UCSD-AML1 (cell line): ENCODE measurements around the gene RPE65.
"Not testable (repeated sequence)": the region's sequence is repeated elsewhere in the genome, so short reads cannot be mapped to it uniquely, and the experiment has no call there.

Experiments used
- DNase-seq: peaks from one replicate; lab custom pipeline; 2025; ENCODE audit not compliant: unreplicated experiment; lab: John Stamatoyannopoulos, UW

The RPE65 gene

DNA sequence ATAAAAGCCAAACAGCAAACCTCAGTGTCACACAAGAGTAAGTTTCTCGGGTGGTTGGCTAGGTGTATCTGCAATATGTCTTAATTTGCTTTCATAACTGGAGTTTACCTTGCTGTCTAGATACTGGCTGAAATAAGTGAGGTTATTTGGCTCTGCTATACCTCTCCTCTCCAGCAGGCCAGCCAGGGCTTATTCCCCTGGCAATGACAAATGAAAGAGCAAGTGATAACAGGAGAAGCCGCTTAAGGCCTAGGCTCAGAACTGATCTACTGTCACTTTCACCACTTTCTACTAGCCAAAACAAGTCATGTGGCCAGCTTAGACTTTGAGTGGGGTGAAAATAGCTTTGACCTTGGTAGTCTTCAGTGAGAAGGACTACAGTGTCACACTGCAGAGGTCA, 4.8 kb upstream of the RPE65 start:
- no peak for DNase-seq

DNA sequence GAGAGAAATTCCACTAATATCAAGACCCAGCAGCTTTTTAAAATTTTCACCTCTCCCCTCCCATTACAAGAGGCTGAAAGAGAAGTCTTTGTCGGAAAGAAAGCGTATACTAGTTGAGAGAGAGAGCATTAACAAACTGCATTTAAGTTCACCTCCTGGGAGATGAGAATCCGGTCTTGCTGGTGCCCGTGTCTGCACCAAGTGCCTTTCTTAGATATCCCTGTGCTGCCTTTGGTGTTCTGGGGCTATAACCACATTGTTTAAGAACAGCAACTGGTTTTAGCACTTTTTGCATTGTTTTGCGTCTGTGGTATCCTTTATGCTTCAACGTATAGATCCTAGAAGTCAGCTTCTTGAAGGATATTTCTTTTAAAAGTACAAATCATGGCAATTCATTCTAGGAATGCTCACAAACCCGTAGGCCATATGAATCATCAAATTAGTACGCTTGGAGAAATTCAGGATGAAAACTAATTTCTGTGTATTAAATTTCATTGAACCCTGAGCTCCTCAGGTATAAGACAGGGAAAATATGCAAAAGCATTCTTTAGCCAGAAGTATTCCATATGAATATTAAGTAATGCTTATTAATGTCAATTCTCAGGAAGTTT, 3.4 kb upstream of the RPE65 start:
- DNase-seq = no peak

DNA sequence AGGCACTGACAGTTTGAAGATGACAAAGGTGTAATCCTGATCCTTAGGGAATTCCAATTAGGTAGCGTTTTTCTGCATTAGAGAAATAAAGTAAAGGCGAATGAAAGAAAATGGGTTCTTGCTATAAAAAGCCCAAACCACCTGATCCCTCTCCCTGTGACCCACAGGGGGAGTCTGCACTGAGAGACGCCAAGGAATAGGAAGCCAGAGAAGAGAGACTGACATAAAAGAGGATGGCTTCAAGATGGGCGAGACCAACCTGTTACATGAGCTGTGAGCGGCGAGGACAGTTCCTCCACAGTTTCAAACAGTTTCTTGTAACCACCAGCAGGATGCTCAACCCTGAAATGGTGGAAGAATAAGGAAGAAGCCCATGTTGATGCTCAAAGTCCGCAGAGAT, 1.4 kb downstream of the RPE65 start:
- no peak for DNase-seq

DNA sequence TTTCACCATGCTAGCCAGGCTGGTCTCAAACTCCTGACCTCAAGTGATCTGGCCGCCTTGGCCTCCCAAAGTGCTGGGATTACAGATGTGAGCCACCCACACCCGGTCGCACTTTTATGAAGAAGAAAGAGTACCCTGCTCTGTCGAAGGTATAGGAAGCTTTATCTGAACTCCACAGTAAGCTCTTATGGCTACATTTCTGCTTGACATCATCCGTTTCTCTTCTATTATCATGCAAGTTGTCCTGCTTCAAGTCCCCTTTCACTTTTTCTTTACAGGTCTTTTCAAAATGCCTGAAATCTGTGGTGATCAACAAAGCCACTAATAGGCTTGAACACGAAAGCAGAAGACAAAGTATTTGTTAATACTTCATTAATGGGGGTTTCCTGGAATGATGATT, 4.0 kb downstream of the RPE65 start:
- DNase-seq = no peak

- DNase-seq = no peak
These were observed 6.8 kb downstream of the RPE65 start for GRCh38 chr1:68442822-68443556.

DNA sequence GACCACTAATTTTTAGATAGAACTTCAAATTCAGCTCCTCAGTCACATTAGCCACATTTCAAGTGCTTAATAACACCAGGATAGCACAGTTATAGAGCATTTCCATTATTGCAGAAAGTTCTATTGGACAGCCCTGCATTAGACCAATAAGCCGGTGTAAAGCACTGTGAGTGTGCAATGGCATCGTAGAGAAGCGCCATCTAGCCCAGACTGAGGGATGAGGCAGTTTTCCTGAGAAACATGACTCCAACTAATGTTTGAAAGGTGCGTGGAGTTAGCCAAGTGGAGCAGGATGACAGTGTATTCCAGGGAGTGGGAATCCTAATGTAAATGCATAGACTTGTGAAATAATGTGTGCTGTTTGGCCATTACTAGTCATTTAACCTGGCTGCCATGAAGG, 7.7 kb downstream of the RPE65 start:
- no peak for DNase-seq

DNA sequence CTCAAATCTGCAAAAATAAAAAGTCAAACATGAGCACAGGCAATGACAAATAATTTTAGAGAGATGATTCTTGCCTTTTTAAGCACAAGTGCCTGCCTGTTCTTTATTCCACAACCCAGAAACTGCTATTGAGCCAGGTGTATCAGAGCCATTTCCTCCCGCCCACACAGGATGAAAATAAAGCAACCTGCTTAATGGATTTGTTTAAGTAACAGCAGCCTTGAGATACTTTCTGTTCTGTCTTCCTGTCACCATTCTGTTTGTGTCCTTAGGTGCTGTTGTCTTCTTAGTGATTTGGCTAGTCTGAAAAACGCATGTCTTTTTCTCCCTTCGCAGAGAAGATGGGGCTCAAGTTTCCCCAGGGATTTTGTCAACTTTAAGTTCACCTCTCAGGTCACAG, 11.4 kb downstream of the RPE65 start:
- DNase-seq = no peak

GRCh38 chr1:68433395-68433794, 16.4 kb downstream of the RPE65 start:
- DNase-seq = no peak

- DNase-seq = no peak
These were observed 18.7 kb downstream of the RPE65 start for GRCh38 chr1:68431076-68431475.

- no peak for DNase-seq
These were observed 20.4 kb downstream of the RPE65 start for GRCh38 chr1:68429233-68429808.

- DNase-seq = no peak
These were observed 23.2 kb downstream of the RPE65 start for GRCh38 chr1:68426594-68426993.

GRCh38 chr1:68421350-68421749, 28.4 kb downstream of the RPE65 start:
- DNase-seq = no peak

- no peak for DNase-seq
These were observed 40.3 kb downstream of the RPE65 start for GRCh38 chr1:68409426-68409825.

GRCh38 chr1:68401506-68401905, 48.2 kb downstream of the RPE65 start:
- no peak for DNase-seq

DNA sequence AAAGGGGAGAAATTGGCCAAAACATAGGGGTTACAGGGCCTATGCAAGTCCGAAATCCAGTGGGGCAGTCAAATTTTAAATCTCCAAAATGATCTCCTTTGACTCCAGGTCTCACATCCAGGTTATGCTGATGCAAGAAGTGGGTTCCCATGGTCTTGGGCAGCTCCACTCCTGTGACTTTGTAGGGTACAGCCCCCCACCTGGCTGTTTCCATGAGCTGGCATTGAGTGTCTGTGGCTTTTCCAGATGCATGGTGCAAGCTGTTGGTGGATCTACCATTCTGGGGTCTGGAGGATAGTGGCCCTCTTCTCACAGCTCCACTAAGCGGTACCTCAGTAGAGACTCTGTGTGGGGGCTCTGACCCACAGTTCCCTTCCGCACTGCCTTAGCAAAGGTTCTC, 54.2 kb downstream of the RPE65 start:
- DNase-seq = not testable (repeated sequence)

GRCh38 chr1:68392474-68392873, 57.3 kb downstream of the RPE65 start:
- not testable (repeated sequence) for DNase-seq

DNA sequence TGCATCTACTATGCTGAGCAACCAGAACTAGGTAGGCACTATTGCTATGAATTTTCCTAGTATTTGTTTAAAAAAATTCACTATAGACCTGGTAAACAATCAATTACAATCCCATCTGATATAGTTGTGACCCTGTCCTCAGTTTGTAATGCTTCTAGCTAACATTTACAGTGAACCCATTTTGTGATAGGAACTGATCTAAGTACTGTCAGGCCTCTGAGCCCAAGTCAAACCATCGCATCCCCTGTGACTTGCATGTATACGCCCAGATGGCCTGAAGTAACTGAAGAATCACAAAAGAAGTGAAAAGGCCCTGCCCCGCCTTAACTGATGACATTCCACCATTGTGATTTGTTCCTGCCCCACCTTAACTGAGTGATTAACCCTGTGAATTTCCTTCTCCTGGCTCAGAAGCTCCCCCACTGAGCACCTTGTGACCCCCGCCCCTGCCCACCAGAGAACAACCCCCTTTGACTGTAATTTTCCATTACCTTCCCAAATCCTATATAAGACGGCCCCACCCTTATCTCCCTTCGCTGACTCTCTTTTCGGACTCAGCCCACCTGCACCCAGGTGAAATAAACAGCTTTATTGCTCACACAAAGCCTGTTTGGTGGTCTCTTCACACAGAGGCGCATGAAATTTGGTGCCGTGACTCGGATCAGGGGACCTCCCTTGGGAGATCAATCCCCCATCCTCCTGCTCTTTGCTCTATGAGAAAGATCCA, 63.8 kb downstream of the RPE65 start:
- DNase-seq = not testable (repeated sequence)

DNA sequence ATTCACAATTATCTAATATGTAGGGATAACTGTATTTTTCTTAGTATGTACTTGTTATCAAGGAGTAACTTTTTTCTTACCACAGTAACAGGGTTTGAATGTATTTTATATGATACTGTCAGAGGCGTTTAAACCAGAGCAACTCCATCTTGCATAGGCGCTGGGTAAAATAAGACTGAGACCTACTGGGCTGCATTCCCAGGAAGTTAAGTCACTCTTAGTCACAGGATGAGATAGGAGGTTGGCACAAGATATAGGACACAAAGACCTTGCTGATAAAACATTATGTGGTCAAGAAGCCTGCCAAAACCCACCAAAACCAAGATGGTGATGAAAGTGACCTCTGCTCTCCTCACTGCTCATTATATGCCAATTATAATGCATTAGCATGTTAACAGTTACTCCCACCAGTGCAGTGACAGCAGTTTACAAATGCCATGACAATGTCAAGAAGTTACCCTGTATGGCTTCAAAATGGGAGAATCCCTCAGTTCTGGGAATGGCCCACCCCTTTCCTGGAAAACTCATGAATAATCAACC, 64.8 kb downstream of the RPE65 start:
- no peak for DNase-seq

DNA sequence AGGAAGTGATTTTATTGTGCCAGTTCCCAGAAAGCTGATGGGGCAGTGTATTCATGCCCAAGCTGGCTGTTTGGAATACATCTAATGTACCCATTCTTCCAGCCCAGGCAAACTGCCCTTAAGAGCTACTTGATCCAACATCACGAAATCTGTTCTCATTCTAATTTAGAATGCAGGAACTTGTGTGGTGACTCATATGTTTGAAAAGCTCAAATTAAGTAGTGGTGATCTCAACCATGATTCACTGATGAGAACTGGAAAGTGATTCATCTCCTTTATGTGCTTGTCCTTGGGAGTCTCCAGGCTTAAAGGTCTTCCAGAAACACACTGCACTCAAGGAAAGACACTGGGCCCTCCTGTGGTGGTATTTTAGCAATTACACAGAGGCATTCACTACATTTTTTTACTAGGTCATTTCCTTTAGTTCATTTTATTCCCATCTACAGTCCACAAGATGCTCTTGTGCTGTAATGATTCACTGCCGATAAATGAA, 65.4 kb downstream of the RPE65 start:
- DNase-seq = no peak

DNA sequence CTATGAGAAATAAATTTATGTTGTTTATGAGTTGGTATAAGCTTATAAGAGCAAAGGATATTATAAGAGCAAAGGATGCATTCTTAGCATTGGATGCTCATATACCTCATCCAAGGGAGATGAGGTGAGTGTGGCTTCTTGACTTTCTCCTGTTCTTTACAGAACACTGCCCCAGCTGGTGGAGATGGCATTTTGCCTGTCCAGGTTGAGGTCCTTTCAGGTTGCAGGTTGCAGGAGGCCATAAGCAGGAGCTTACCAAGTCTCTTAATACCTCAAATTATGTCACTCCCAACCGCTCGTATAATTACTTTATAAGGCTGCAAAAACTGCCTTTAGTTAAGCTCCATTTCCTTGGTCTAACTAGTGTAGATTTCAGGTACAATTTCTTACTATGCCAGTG, 66.7 kb downstream of the RPE65 start:
- DNase-seq = no peak

GRCh38 chr1:68379085-68379478, 70.7 kb downstream of the RPE65 start:
- DNase-seq = no peak
